Fibroblast of peridontal ligament (primary cell): ENCODE data around the gene PFKFB2.

ENCODE experiments used
- DNase-seq: peaks from one replicate; pipeline ENCODE4 v3.0.0-alpha.2; 2010; ENCODE audit errors: extremely low read depth

Gene PFKFB2

DNA sequence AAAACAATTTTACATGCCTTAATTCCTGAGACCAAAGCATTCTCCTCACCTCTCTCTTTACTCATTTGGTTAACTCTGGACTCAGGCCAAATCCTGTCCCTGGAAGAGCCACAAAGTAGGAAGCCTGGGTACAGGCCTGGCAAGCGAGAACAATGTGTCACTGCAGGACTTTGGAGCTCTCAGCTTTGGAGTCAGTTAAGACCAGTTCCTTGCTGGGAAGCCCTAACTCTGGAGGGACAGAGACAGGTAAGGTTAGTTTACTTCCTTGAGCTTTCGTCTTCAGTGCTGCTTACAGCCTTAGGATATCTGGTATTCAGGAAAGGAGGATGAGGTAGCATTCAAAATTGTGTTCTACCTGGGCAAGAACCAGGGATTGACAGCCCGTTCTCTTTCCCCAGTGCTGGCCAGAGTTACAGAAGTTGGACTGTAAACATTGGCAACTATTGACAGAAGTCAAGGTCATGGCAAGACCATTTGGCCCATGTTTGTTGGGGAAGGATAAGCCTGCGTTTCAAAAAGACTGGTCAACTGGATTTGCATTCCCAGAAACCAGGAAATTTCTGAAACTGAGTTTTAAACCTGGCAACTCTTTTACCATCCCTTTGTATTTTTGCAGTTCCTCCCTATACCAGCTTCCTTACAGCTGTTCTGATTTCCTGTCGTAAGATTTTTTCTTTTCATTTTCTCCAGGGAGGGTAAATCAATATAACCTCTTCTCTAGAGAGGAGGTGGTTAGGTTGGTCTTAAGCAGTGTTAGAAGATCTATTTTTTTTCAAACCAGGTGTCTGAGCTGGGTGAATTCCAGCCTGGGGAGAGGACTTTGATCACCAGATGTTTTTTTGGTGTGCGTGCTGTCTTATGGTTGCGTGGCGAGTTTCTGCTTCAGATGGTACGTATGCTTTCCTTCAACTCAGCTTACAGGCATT, 35.9 kb downstream of the PFKFB2 start, which contains the start of gene C4BPB:
C4BPB (plus strand) TSS at position 160 of the 926 bp plus-strand sequence; CDS start at position 832, 672 bp downstream.
- DNase-seq: no peak

DNA sequence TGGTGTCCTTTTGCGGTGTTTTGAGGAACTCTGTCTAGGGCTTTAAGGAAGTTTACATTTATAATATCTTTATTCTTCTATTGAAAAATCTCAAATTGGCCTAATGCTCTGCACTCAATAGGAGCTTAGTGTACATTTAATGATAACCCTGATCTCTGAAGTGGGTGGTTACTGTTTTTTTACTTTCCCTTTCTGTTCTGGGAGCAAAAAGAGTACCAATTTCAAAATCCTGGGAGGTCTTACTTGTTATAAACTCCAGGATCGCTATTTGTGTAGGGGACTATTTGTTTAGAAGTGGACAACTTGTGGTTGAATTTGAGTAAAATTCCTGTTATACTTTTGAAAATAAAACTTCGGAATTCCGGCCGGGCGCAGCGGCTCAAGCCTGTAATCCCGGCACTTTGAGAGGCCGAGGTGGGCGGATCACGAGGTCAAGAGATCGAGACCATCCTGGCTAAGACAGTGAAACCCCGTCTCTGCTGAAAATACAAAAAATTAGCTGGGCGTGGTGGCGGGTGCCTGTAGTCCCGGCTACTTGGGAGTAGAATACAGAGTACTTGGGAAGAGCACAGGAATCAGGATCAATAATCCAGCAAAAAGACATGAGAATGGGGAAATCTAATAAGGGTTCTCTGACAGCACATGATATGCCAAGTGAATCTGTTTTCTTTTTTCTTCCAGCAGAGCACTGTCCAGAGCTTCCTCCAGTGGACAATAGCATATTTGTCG, 36.7 kb downstream of the PFKFB2 start:
- no peak for DNase-seq

DNA sequence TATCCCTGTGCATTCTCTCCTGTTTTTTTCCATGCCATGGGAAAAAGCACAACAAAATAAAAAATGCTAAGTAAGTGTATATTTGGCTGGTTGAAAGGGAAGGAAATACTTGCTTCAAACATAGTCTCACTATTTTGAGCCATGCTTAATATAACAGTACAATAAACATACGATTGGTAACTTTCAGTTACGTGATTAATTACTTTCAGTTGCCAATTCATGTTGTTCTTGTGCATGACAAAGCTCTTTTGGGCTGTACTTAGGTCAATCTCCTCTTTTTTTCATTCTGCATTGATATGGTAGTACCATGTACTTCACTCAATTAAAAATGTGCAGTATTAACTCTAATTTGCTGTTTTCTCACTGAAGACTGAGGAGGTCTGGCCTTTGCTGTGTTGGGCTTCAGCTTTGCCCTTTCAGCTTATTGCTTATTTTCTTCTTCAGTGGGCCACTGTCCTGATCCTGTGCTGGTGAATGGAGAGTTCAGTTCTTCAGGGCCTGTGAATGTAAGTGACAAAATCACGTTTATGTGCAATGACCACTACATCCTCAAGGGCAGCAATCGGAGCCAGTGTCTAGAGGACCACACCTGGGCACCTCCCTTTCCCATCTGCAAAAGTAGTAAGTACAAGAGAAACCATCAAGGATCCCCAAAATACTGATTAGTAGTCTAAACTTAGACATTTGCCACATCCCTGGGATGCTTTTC, 38.3 kb downstream of the PFKFB2 start:
- no peak for DNase-seq

DNA sequence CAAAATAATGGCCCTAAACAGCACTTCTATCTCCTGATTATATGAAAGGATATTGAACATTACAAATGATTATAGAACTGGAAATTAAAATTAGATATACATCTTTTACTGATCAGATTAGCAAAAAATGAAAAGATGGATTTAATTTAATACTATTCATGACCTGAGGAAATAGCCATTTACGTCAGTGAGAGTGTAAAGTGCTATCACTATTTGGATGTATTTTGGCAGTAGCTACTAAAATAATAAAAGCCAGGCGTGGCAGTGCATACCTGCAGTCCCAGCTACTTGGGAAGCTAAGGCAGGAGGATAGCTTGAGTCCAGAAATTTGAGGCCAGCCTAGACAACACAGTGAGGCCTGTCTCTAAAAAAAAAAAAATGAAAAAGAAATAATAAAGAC, 40.9 kb downstream of the PFKFB2 start:
- DNase-seq: no peak

DNA sequence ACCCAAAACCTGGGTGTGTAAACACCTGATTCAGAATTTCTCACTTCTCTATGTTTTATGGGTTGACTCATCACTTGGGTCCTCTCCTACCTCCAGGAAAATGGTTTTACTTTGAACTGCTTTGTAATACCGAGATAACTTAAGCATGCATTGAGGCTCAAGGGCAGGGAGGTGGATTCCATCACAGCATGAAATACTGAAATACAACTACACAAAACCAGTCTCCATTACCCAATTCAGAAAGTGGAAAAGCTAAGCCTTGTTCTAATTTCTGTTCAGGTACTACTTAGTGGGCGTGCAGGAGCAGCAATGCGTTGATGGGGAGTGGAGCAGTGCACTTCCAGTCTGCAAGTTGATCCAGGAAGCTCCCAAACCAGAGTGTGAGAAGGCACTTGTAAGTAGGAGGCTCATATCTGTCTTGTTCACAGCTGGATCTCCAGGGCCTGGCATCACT, 44.8 kb downstream of the PFKFB2 start:
- no peak for DNase-seq

DNA sequence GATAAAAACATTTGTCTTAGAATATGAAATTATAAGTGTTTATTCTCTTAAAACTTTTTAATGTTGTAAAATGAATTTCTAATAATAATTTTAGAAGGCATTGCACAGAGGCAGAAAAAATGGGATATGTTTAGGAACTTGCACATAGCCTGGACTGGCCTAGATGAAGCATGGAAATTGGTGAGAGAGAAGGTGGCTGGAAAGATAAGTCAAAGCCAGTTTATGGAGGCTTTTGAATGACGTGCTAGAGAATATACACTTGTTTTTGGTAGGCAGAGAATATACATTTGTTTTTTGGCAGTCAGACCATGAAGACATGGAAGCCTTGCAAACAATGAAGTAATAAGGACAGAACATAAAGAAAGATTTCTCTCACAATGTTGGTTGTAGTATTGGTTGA, 48.6 kb downstream of the PFKFB2 start:
- no peak for DNase-seq

DNA sequence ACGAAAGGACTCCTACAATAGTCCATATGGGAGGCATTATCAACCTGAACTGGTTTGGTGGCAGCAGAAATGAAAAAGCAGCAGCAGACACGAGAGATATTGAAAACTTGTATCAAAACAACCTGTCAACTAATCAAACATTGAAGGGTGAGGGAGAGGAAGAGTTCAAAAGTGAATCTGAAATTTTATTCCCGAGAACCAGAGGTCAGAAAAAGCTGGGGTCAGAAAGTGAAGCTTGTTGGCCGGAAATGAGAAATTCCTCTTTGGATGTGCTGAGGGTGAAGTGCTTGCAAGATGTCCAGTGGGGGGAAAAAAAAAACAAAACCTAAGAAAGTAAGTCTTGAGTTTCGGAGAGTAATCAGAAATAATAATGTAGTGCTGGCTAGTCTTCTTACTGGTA, 49.1 kb downstream of the PFKFB2 start:
- DNase-seq: no peak

DNA sequence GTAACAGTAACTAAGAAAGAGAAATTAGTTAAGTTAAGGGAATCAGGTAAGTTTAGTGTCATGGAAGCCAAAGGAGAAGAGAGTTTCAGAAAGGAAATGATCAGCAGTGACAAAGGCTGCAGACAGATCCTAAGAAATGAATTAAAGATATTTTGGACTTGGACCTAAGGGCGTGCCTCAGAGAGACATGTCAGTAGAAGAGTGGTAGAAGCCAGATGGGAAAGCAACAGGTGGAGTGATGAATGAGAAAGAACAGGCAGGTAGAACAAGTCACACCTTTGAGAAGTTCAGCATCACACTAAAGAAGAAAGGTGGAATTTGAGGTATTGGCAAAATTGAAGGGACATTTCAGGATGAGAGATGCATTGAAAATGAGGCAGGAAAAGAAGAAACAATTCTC, 49.6 kb downstream of the PFKFB2 start:
- no peak for DNase-seq

DNA sequence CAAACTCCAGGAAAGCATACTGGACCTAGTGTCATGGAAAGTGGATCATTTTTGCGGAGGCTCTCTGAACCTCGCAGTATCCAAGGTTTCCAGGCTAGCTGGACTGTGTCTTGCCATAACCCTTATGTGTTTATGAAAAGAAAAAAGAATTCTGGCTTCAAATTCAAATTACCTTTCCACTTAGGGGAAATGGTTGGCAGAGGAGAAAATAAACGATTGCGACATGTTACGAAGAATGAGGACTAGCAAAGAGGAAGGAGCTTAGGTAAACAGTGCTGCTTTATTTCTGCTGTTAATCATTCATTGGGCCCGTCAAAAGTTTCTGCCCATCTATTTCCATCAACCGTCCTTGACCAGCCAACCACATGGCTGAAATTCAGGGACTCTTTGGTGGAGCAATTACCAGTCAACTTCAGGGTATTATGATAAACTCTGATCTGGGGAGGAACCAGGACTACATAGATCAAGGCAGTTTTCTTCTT, 50.9 kb downstream of the PFKFB2 start, which contains the start of gene C4BPA:
C4BPA (plus strand) TSS at position 342 of the 482 bp plus-strand sequence. CDS start 8,793 bp downstream, outside the sequence.
- no peak for DNase-seq

DNA sequence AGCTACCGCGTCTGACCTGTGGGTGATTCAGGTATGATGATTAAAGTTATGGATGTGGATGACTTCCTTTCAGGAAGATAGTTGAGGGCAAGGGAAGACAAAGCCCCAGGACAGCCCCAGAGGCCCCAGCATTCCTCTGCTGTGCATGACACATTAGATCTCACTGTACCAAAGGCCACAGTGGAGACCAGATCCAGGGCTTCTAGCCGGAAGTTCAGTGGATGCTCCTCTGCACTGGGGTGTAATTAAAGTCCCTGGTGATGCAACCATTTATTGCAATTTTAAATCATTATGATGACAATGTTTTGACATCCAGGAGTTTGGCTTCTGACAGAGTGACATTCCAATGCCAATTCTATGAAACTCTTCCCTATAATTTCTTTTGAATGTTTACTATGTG, 55.9 kb downstream of the PFKFB2 start:
- no peak for DNase-seq

DNA sequence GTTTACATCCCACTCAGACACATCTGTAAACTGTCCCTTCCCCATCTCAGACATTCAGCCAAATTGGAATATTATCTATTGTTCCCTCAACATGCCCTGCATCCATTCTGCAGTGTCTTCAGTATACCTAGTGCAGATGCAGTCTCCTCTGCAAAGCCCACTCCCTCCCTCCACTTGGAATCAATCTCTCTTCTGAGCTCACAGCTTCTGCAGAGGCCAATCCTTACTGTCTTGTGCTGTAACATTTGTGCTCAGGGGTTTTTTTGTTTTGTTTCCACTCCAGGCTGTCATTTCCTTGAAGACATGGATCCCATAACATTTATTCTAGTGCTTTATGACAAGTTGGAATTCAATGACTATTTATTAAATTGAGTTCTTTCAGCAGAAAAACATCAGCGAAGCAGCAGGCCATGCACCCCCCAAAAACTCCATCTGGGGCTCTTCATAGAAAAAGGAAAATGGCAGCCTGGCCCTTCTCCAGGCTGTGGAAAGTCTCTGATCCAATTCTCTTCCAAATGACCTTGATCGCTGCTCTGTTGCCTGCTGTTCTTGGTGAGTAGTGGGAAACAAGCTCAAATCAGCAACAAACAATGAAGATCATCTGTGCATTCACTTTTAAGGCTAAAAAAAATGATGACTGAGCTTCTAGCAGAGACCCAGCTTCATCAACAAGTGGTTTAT, 59.7 kb downstream of the PFKFB2 start:
- DNase-seq: no peak

DNA sequence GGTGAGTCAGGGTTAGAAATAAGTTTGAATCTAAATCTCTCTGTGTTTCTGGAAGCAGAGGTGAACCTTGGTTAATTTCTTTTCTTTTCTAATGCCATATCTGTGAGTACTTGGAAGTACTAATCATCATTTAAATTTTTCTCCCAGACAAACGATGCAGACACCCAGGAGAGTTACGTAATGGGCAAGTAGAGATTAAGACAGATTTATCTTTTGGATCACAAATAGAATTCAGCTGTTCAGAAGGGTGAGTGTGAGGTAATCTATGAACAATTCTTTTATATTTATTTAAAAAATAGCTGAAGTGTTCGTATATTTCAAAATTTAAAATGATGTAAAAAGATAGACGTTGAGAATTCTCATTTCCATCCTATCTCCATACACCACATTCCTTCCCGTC, 62.2 kb downstream of the PFKFB2 start:
- DNase-seq: no peak

DNA sequence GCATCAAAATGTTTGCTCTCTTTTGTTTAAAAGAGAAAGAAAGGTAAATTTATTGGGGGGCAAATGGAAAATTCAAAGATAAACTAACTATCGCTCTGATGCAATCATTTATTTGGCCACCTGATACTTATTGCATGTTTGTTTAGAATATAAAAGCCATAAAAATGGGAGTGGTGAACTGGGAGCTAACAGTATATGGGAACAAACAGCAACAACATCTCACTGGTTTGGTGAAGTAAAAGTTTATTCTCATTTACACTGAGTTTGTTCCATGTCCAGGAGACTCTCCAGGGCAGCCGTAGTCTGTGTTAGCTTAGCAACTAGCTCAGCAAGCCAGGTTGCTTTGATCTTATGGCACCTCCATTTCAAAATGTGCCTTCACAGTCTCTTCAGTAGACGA, 71.3 kb downstream of the PFKFB2 start:
- DNase-seq: no peak

DNA sequence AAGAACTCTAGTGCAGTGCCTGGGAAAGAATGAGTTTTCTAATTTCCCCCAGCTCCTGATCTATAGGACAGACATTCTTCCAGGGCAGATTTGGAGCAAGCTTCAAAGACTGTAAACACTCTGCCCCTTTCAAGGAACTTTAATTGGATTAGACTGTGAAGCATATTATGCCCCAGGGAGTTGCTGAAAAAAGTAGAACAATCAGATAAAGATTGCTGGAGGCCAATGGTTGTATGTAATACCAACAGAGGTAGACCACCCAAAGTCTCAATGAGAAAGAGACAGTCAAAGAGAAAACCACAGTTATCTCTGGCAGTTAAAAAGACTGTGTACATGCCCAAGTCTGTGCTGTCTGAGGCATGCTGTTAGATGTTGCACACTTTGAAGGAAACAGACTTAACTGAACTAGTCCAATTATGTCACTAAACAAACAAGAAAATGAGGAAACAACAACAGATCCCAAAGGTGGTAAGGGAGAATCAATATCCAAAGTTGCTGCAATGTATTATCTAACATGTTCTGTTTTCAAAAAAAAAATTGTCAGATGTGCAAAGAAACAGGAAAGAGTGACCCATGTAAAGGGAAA, 75.4 kb downstream of the PFKFB2 start:
- DNase-seq: no peak

DNA sequence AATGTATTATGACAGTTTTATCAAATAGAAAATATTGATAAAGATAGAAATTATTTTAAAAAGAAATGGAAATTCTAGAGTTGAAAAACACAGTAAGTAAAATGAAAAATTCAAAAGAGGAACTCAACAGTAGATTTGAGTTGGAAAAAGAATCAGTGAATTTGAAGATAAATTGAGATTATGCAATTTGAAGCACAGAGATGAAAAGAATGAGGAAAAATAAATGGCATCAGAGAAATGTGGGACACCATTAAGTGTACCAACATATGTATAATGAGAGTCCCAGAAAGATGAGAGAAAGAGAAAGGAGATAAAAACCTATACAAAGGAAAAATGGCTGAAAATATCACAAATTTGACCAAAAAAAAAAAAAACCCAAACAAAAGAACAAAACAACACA, 76.0 kb downstream of the PFKFB2 start:
- no peak for DNase-seq
